ENCODE data around the gene MAP7D2.

GRCh38 chrX:20139966-20140365 is 23.3 kb upstream of the MAP7D2 start:
- TF ChIP-seq CTCF (conservative IDR thresholded peaks at IDR 0.05; ENCODE audit: low read depth, low read length), result no peak
- TF ChIP-seq MXI1 (IDR thresholded peaks at IDR 0.05; ENCODE audit: borderline replicate concordance, low read depth, low read length), result no peak
- TF ChIP-seq BHLHE40 (IDR thresholded peaks at IDR 0.05; ENCODE audit: low read depth, low read length), result no peak
- no peak for TF ChIP-seq NFE2L2 (IDR thresholded peaks at IDR 0.05; ENCODE audit: low read depth, low read length)
- TF ChIP-seq POLR2A (IDR thresholded peaks at IDR 0.05; ENCODE audit: low read depth, low read length), result no peak
- no peak for TF ChIP-seq RFX5 (IDR thresholded peaks at IDR 0.05; ENCODE audit: low read depth, low read length)
- TF ChIP-seq RAD21 (IDR thresholded peaks at IDR 0.05; ENCODE audit: low read length), result no peak
- TF ChIP-seq MAFK (IDR thresholded peaks at IDR 0.05; ENCODE audit: low read depth, low read length), result no peak
- no peak for TF ChIP-seq FOS (IDR thresholded peaks at IDR 0.05; ENCODE audit: low read depth, low read length)
- no peak for TF ChIP-seq SMC3 (IDR thresholded peaks at IDR 0.05; ENCODE audit: low read depth, low read length)
- TF ChIP-seq ELK1 (IDR thresholded peaks at IDR 0.05; ENCODE audit: borderline replicate concordance, low read depth, low read length), result no peak
- TF ChIP-seq USF2 (IDR thresholded peaks at IDR 0.05; ENCODE audit: low read depth, low read length), result no peak
- TF ChIP-seq CEBPB (IDR thresholded peaks at IDR 0.05; ENCODE audit: low read depth, low read length), result no peak

All from IMR-90 (cell line).